Panc1 (cell line): ENCODE results near the gene ZNF222. TPM values are rescaled to one million over a fixed set of nuclear protein-coding genes. Genes with fewer than 3 reads are reported as not detected.

Source experiments
- ATAC-seq: fragments of 200-7000 bp; cut with Tn5 transposase; 2 replicates; pipeline ENCODE4 v1.9.1; 2020; ENCODE audit warnings: mild to moderate bottlenecking, moderate library complexity
- BruUV-seq: library from RNA; stranded (reverse); fragments of 400-500 nt; replicated peaks from 2 replicates; lab custom pipeline; 2021; lab: Mats Ljungman, UMichigan
- CTCF ChIA-PET: fragments of 300-600 bp; sonication (Branson Sonifier 250); formaldehyde crosslinking; loops from one replicate; lab custom pipeline; 2022; ENCODE audit warnings: antibody characterized with exemption; lab: Charles Lee
- POLR2A ChIA-PET: fragments of 300-600 bp; sonication (Branson Sonifier 250); formaldehyde crosslinking; loops from one replicate; lab custom pipeline; 2022; ENCODE audit warnings: antibody characterized with exemption; lab: Charles Lee
- DNase-seq: peaks from one replicate; pipeline ENCODE4 v3.0.0-alpha.2; 2010; ENCODE audit warnings: low read depth, low spot score
- H3K27ac ChIP-seq: 2 replicates; pipeline ENCODE4 v1.5.1; 2011; ENCODE audit warnings: mild to moderate bottlenecking, low read length, inconsistent platforms
- H3K27me3 ChIP-seq: fragments of 200-500 bp; sonication (Bioruptor generic); 2 replicates; pipeline ENCODE4 v1.6.0; 2014; ENCODE audit warnings: low read length, inconsistent platforms; ENCODE audit not compliant: control insufficient read depth, insufficient read depth
- H3K36me3 ChIP-seq: fragments of 200-500 bp; sonication (Bioruptor generic); 2 replicates; pipeline ENCODE4 v1.5.1; 2014; ENCODE audit warnings: inconsistent platforms, mild to moderate bottlenecking, low read length, moderate library complexity; ENCODE audit not compliant: control insufficient read depth, insufficient read depth
- H3K4me1 ChIP-seq: 2 replicates; pipeline ENCODE4 v1.5.1; 2011; ENCODE audit warnings: inconsistent platforms, mild to moderate bottlenecking, low read length, moderate library complexity; ENCODE audit not compliant: control insufficient read depth, insufficient read depth
- H3K4me3 ChIP-seq, 2 experiments: 2 replicates each; pipeline ENCODE4 v1.5.1; 2011 to 2012; ENCODE audit warnings: low read depth in 2 of 2, low read length in 2 of 2, mild to moderate bottlenecking in 2 of 2, inconsistent platforms in 1 of 2, moderate library complexity in 1 of 2
- H3K9me3 ChIP-seq: fragments of 200-500 bp; sonication (Bioruptor generic); 2 replicates; pipeline ENCODE4 v1.5.1; 2014; ENCODE audit warnings: low read depth, mild to moderate bottlenecking, inconsistent platforms, low read length, moderate library complexity; ENCODE audit not compliant: control insufficient read depth, insufficient read depth
- POLR2AphosphoS5 ChIP-seq: IDR thresholded peaks from 2 replicates; pipeline ENCODE4 v1.6.1; 2012; ENCODE audit warnings: mild to moderate bottlenecking, low read depth, low read length, moderate library complexity
- REST ChIP-seq, 2 experiments: IDR thresholded peaks; 2 replicates each; pipeline ENCODE4 v1.6.1; 2011 to 2012; ENCODE audit warnings: low read depth in 2 of 2, control low read depth in 1 of 2, low read length in 1 of 2, mild to moderate bottlenecking in 1 of 2, moderate library complexity in 1 of 2; ENCODE audit not compliant: insufficient read depth in 1 of 2
- SIN3A ChIP-seq: IDR thresholded peaks from 2 replicates; pipeline ENCODE4 v1.6.1; 2012; ENCODE audit warnings: low read depth, mild to moderate bottlenecking, low read length, moderate library complexity, borderline replicate concordance; ENCODE audit not compliant: insufficient read depth
- TCF7L2 ChIP-seq: IDR thresholded peaks from 2 replicates; pipeline ENCODE4 v1.6.1; 2011; ENCODE audit warnings: mild to moderate bottlenecking, low read depth, low read length, inconsistent platforms
- in situ Hi-C: cut with HindIII; loops from 2 replicates; pipeline ENCODE4 v1.10.0; 2016; ENCODE audit warnings: low sequenced_read_pairs, low pct_unique_long_range_greater_than_20kb
- intact Hi-C: fragments of 100-400 bp; cut with micrococcal nuclease; formaldehyde crosslinking; loops from one replicate; pipeline ENCODE4 v1.10.0; 2022; ENCODE audit not compliant: unreplicated experiment
- total RNA-seq: library from RNA; stranded (reverse); gene quantifications from one replicate; pipeline ENCODE4 v1.2.1, GENCODE V29; 2021; ENCODE audit not compliant: unreplicated experiment
- TF ChIP-seq, protein P1 (sequence below): fragments of 450-650 bp; IDR thresholded peaks from 2 replicates; pipeline ENCODE4 v1.5.1; 2017; ENCODE audit warnings: mild to moderate bottlenecking

ZNF222 gene
- total RNA-seq, 1 experiment from 2014 or later = 3.1 TPM

- TF ChIP-seq, protein P1, sequence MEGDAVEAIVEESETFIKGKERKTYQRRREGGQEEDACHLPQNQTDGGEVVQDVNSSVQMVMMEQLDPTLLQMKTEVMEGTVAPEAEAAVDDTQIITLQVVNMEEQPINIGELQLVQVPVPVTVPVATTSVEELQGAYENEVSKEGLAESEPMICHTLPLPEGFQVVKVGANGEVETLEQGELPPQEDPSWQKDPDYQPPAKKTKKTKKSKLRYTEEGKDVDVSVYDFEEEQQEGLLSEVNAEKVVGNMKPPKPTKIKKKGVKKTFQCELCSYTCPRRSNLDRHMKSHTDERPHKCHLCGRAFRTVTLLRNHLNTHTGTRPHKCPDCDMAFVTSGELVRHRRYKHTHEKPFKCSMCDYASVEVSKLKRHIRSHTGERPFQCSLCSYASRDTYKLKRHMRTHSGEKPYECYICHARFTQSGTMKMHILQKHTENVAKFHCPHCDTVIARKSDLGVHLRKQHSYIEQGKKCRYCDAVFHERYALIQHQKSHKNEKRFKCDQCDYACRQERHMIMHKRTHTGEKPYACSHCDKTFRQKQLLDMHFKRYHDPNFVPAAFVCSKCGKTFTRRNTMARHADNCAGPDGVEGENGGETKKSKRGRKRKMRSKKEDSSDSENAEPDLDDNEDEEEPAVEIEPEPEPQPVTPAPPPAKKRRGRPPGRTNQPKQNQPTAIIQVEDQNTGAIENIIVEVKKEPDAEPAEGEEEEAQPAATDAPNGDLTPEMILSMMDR = no peak
- TF ChIP-seq TCF7L2 (no peak), REST (IDR thresholded peaks at IDR 0.05; ENCODE audit: insufficient read depth in 1 of 2, low read depth in 2 of 2, low read length in 1 of 2) (no peak), POLR2AphosphoS5 (no peak), SIN3A (no peak)
- no peak for ATAC-seq
- no peak for DNase-seq
- no peaks in the 10 kb centered on the region for H3K36me3 ChIP-seq
- no peaks in the 10 kb centered on the region for H3K9me3 ChIP-seq
- no TSS peak for BruUV-seq
- H3K27me3 ChIP-seq = no peaks in the 10 kb centered on the region
- H3K27ac ChIP-seq = no peak overlapping the region
- in situ Hi-C loops = no loop called here
- no peak overlapping the region for H3K4me3 ChIP-seq
- CTCF ChIA-PET = no interaction called here
- POLR2A ChIA-PET = no interaction called here
- no peaks in the 10 kb centered on the region; the same call in 1 of the 2 replicates for H3K4me1 ChIP-seq
- intact Hi-C loops = no loop called here
Measured at GRCh38 chr19:44055870-44056269, 30.7 kb downstream of the ZNF222 start.

DNA sequence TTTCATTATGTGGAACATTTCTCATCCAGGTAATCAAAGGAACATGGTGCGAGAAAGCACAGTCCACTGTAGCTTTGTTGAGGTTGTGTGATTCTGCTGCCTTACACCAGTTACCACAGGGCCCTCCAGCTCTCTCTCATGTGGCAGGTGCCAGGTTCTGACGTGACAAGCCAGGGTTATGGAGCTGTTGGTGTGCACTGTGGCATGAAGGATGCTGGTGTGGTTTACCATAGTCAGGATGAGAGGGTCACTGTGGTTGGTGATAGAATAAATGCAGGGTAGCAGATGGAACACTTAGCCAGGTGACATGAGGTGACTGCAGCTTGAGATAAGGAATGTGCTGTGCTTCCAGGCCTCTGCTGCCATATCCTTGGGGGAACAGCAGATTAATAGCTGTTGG, 34.0 kb downstream of the ZNF222 start:
- ChIA-PET POLR2A (no interaction called here), CTCF (no interaction called here)
- Histone ChIP-seq H3K27ac (no peak overlapping the region), H3K4me1 (no peaks in the 10 kb centered on the region), H3K4me3 (no peak overlapping the region), H3K9me3 (no peaks in the 10 kb centered on the region), H3K36me3 (no peaks in the 10 kb centered on the region; the same call in 1 of the 2 replicates), H3K27me3 (no peaks in the 10 kb centered on the region)
- in situ Hi-C loops = no loop called here
- TF ChIP-seq TCF7L2 (no peak), SIN3A (no peak), POLR2AphosphoS5 (no peak)
- TF ChIP-seq, protein P1 = no peak
- DNase-seq (no peak), ATAC-seq (no peak)
- intact Hi-C loops = no loop called here
- BruUV-seq = no TSS peak
